Myocyte (in vitro differentiated cells): Measurements from ENCODE around the gene FAM237B. TPM values are rescaled to one million over a fixed set of nuclear protein-coding genes. Genes with fewer than 3 reads are reported as not detected.

Experiments
- DNase-seq: peaks from one replicate; pipeline ENCODE4 v3.0.0-alpha.2; 2012; ENCODE audit warnings: low read depth
- total RNA-seq: library from RNA; depleted of rRNA; stranded (reverse); fragments of >200 nt; gene quantifications from 2 replicates; pipeline ENCODE4 v1.2.3, GENCODE V29; 2014

FAM237B gene
- total RNA-seq, 1 donor from 2014 or later, result not detected

GRCh38 chr7:90298145-90299038, 22.7 kb downstream of the FAM237B start:
- peak; percentile 64 for DNase-seq

GRCh38 chr7:90290244-90291113, 30.6 kb downstream of the FAM237B start:
- DNase-seq, result no peak

- no peak for DNase-seq
Observed at GRCh38 chr7:90288154-90288553, 33.0 kb downstream of the FAM237B start.

- no peak for DNase-seq
Observed at GRCh38 chr7:90276033-90276728, 44.9 kb downstream of the FAM237B start.

GRCh38 chr7:90274161-90274560, 46.9 kb downstream of the FAM237B start:
- no peak for DNase-seq

GRCh38 chr7:90272242-90272641, 48.9 kb downstream of the FAM237B start:
- DNase-seq, result no peak

- DNase-seq, result peak; percentile 30
Observed at GRCh38 chr7:90271753-90272152, 49.4 kb downstream of the FAM237B start.

- no peak for DNase-seq
Observed at GRCh38 chr7:90270431-90271178, 50.5 kb downstream of the FAM237B start.

- DNase-seq, result no peak
Observed at GRCh38 chr7:90269163-90269562, 51.9 kb downstream of the FAM237B start.

GRCh38 chr7:90267263-90267858, 53.7 kb downstream of the FAM237B start:
- no peak for DNase-seq

- DNase-seq, result no peak
Observed at GRCh38 chr7:90266808-90267207, 54.3 kb downstream of the FAM237B start.

Other genes starting within 250 kb of the FAM237B start
- 12.5 and 14.4 TPM in 2 replicates for gene STEAP1, start 166.8 kb downstream of the FAM237B start, total RNA-seq
- gene STEAP2, start 109.6 kb downstream of the FAM237B start, total RNA-seq, result 6.9 and 7.1 TPM in 2 replicates
- 2.0 and 2.5 TPM in 2 replicates for gene CFAP69, start 76.1 kb downstream of the FAM237B start, total RNA-seq
- 13.0 and 17.4 TPM in 2 replicates for gene GTPBP10, start 25.4 kb upstream of the FAM237B start, total RNA-seq
- 40.7 and 42.0 TPM in 2 replicates for gene CLDN12, start 82.2 kb upstream of the FAM237B start, total RNA-seq
- gene PTTG1IP2, start 148.3 kb upstream of the FAM237B start, total RNA-seq, result not detected in 2 replicates